HG02981 (cell line): ENCODE data around the gene ASCC2.

ENCODE experiments used
- ATAC-seq: cut with Tn5 transposase; IDR thresholded peaks from one replicate; pipeline ENCODE4 v1.9.1; 2021; ENCODE audit warnings: mild to moderate bottlenecking, moderate library complexity; ENCODE audit not compliant: unreplicated experiment

The ASCC2 gene

DNA sequence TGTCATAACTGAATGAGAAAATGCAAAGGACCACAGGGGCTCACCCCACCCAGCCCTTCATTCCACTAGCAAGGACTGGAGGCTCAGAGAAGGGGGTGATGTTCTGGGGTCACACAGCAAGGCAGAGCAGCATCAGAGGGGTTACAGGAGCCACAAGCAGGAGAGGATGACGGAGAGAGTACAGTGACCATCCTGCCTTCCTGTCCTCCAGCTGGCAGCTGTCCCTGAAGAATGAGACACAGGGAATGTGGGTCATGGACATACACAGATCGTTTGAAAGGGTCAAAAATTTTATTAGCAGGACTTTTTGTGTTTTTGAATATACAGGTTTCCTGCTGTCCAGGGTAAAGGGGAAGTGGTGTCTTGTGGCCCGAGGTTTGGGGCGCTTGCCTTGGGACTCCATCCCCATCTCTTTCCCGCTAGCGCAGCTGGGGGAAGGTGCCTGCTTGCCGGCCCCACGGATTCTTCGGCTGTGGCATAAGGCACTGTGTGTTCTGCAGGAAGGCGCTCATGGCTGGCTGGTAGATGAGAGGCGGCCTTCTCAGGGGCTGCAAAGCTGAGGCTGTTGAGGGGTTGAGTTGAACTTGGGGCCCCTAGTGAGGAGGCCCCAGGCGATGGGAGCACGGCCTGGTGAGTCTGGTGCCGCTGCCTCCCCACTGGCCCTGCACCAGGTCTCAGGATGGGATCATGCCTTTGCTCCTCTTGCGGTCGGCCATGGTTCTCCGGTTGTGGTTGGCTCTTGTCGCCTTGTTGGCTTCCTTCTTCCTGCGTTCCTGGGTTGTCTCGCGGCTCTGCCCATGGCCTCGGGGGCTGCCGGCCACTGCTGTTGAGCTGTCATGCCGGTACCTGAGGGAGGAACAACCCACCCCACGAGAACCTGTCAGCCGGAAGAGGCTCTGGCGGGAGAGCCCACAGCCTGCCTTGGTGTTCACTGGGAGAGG is 49.5 kb downstream of the ASCC2 start:
- ATAC-seq, result no peak

DNA sequence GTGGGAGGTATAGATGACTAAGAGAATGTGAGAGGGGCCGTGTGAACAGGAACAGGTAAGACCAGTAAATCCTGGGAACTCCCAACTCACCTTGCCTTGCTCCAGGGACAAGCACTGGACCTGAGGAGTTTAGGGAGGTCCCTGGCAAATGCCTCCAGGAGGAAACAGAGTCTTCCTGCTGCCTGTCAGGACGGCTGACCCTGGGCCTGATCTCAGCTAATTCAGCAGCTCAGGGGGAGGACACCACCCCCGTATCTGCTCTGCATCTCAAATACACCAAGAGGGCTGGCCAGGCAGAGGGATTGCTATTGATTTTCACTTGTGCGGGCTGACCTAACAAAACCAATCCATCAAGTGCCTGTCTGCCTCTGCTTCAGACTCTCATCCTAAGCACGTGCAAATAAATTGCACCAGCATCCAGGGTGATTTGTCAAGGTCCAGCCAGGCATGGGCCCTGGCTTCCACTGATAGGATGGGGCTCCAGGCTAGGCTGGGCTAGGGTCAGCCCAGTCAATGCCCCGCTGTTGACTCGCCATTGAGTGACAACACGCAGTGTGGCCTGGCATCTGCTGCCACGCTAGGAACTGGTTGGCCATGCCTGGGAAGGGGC is 50.6 kb downstream of the ASCC2 start:
- ATAC-seq, result no peak

DNA sequence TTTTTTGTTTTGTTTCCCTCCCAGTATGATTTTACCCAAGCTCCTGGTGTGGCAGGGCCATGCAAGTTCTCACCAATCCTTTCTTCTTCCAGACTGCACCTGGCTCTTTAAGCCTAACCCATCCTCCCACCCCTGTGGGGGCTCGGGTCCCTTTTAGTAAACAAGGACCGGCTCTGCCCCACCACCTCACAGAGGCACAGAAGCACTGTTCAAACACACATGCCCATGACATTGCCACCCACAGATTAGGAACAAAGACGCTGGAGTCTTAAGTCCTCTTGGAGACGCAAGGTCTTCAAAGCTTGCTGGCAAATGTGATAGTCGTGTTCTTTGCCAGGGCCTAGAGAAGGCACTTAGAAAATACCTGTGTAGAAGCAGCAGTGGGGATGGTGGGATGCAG is 52.0 kb downstream of the ASCC2 start:
- ATAC-seq, result no peak

DNA sequence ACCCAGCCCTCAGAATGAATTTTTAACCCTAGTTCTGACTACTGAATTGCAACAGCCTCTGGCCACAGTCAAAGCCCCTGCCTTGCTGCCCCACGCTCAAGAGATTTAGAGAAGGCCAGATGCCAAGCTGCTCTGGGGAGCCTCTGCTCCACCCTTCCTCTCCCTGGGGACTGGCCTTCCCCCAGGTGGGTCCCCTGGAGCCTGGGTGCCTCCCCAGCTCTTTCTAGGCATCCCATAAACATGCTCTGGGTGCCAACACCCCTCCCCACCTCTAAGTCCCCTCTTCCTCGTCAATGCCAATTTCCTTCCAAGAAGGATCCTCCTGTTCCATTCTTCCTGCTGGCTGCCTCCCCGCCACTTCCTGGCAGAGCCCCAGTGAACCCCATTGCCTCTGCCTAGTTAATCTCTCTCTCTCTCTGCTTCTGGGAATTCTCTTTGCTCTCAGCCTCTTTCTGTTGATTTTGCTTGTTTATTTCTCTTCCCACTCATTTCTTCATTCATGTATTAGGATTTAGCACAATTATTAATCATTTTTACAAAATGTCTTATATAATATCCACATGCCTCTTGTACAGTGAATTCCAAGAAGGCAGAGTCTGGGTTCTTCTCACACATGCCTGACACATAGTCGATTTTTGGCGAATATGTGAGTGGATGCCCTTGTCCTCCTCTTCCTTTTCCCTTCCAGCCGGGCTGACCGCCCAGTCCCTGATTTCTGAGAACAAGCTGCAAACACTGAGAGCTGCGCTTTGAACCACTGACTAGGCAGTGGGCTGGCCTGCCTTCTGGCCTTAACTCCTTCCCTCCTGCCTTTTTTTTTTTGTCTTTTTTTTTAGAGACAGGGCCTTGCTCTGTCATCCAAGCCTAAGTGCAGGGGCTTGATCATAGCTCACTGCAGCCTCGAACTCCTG is 53.4 kb downstream of the ASCC2 start:
- no peak for ATAC-seq

DNA sequence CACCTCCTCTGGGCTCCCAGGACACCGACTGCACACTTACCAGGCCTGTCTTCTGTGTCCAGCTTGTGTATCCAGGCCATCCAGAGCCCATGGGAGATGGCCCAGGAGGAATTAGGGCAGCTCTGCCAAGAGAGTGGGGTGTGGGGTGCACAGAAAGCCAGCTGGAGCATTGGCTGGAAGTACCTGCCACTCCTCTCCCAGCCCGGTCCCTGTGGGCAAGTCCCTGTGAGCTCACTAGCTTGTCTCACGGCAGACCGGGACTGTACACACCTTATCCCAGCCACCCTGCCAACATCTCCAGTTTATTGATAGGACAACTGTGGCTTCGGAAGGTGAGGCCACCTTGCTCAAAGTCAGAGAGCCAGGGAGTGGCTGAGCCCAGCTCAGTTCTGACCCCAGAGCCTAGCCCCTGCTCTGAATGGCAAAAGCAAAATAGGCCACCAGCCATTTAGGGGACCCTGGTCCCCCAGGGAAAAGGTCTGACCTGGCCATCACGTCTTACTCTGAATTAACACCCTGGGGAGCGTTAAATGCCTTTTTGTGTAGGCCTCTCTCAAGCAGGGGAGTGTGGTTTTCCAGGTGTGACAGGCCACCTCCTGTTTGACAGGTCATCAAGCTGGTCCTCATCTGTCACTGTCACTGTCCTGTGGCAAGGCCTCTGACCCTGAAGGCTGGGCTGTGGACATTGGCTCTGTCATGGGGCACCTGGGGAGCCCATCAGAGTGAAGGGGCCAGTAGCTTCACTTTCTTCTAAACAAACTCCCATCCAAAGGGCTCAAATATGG is 55.8 kb downstream of the ASCC2 start:
- no peak for ATAC-seq

DNA sequence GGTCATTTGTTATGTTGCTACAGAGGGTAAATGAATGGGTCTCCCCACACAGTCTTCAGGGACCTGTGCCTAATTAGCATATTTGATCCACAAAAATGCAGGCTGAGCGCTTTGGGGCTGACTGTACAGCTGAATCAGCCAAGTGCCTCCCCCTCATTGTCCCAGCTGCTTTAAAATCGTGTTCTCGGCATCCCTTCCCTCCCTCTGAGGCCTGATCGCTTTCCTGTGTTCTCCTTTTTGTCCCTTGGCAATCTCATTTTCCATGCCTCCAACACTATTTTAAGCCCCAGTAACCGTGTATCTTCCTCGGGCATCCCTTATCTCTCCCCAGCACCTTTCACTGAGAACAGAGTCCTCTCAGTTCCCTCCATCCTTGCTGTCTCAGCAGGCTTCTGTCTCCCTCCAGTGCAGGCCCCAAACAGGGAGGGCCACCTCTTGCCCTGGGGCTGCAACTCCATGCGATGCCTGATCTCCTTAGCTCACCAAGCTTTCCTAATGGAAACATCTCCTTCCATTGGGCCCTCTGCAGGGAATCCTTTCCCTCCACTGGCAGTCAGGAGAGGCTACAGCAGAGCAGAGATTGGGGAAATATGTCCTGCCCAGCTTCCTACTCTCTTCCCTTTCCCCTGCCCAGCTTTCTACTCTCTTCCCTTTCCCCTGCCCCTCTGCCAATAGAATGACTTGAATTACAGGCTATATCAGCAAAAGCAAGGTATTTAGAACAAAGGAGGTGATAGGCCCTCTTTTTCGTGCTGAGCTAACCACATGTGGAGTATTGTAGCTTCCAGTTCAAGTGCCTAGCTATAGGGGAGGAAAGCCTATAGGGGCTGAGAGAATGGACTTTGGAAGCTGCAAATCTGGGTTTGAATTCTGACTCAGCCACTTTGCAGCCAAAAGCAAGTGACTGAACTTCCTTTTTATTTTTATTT is 57.1 kb downstream of the ASCC2 start:
- ATAC-seq, result no peak

DNA sequence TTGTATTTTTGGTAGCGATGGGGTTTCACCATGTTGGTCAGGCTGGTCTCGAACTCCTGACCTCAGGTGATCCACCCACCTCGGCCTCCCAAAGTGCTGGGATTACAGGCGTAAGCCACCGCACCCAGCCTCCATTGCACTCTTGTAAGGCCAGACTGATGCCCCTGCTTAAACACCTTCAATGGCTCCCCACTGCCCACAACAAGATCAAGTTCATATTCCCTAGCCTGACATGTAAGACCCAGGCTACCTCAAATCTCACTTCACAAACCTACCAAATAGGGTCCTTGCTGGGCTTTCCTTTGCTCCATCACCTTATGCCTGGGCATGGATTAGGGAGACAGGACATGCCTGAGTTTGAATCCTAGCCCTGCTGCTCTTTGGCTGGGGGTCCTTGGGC is 57.9 kb downstream of the ASCC2 start:
- no peak for ATAC-seq

DNA sequence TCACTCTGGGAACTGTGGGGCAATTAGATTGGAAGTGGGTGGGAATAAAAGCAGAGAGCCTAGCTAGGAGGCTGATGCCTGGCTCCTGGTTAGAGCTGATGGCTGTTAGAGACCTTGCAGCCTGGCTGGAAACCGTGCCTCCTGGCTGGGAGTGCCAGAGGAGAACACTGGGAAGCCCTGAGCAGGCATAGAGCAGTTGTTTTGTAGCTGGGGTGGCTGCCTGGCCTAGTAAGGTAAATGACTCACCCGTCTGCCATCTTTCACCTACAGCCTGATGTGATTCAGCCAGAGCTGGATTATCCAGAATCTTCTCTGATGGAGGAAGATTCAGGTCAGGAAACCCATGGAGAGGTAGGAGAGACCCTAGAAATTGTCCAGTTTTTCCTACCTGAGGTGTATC is 64.8 kb downstream of the ASCC2 start:
- ATAC-seq, result no peak

DNA sequence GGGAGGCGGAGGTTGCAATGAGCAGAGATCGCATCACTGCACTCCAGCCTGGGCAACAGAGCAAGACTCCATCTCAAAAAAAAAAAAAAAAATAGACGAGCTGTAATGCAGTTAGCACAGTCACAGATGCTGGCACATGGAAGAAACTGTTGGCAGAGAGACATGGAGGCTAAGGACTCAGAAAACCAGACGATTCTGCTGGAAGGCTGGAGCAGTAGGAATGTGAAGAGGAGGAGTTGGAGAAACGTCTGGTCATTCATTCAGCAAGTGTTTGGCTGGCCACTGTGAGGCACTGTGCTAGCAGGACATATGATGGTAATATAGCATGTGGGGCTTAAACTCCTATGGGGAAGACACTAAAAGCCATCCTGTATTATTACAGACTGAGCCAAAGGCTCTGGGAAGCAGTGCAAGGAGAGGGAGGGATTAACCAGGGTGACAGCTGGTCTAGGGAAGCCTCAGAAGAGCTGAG is 65.9 kb downstream of the ASCC2 start:
- ATAC-seq, result no peak

DNA sequence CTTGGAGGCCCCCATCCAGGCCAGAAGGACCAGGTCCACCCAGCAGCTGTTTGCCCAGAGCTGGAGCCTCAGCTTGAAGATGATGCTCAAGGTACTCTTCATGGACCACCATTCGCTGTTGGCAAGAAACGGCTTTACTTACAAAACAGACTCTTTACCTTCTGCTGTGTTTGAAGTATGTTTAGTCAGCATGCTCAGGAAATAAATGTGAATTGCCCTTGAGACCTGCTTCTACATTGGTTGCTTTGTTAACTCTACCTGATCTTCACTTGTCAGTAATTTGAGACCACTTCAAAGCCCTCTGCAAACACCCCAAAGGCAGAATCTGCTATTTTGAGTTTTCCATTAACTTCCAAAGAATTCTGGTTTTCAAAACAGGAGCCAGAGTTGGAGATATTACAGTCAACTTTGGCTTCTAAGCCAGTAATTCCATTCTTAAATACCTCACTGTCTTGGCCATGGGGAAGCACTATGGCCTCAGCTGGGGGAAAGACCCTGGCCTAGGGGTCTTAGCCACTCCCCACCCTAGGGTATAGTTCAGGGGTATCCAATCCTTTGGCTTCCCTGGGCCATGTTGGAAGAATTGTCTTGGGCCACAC is 68.3 kb downstream of the ASCC2 start:
- ATAC-seq, result no peak

DNA sequence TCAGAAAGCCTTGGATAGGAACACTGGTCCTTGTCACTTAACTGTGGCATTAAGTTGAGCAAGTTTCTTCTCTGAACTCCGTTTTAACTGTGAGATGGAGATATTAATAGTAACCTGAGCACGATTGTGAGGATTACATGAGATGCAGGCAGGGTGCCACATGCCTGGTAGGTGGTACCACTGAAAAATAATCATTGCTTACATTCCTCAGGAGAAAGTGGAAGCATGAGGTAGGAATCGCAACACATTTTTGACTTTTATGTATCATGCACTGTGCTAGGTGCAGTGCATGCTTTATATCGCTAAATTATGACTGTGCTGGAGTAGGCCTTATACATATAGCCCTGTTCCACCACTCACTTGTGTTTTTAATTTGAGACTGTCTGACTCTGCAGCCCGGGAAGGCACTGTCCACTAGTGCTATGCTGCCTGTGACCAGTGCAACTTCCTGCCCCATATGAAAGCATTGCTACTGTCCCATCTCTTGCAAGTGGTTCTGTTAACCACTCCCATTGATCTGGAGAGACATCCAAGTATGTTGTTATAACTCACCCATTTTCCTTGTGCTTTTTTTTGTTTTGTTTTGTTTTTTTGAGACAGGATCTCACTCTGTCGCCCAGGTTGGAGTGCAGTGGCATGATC is 69.9 kb downstream of the ASCC2 start:
- no peak for ATAC-seq

DNA sequence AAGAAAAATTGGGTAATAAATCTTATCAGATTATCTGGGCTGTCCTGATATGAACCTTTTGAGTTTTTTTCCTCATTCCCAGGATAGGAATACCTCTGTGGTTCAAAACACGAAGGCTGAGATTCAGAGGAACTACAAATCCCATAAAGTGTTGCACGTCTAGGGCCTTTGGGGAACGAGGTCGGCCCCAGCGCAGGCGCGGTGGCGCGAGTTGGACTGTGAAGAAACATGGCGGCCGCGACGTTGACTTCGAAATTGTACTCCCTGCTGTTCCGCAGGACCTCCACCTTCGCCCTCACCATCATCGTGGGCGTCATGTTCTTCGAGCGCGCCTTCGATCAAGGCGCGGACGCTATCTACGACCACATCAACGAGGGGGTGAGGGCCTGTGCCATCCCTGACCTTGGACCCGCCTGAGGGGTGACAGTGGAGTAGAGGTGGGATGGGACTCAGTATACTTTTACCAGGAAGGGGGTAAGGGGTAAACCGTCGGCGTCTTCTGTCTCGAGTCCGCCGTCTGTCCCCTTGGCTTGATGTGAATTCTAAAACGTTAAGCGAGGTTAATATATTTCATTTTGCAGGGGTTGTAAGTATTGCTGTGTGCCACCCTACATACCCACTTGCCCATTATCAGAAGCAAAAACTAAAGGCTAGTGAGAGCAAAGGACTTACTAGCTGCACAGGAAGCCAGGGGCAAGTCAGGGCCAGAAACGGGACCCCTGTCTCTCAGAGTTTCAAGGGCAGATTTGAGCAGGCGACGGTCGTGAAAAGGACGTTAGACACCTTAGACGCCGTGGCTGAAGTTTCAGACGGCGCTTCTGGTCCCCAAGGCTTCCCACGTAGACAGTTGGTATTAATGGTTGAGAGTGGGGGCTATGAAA is 70.7 kb downstream of the ASCC2 start, which contains the start of gene UQCR10:
UQCR10 (plus strand) TSS at position 199 of the 881 bp plus-strand sequence; CDS start at position 229, 30 bp downstream.
- ATAC-seq, result peak; percentile 52

DNA sequence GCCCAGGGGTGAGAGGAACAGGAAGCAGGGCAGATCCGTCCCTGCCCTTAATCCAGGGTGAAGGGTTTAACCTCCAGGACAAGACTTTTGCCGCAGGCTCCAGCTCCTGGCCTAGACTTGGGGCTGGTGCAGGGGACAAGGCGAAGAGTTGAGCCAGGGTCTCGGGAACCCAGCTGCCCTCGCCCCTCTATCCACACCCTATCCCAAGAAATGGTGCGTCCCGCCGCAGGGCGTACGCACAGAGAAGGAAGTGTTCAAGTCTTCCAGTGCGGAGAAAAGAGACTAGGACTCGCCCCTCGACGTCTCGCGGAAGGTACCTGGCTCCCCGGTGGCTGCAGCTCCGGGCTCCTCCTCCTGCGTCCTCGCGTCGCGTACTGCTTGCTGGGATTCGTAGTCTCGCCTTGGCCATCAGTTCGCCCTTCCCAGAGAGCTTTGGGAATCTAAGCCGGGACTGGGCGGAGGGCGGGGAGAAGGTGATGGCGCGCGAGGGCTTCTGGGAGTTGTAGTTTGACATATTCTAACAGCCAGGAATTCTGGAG is 71.4 kb downstream of the ASCC2 start, which contains the start of gene ZMAT5:
ZMAT5 (minus strand) TSS at position 376 of the 539 bp plus-strand sequence. CDS start 18,463 bp downstream, outside the sequence.
- peak; percentile 88 for ATAC-seq

DNA sequence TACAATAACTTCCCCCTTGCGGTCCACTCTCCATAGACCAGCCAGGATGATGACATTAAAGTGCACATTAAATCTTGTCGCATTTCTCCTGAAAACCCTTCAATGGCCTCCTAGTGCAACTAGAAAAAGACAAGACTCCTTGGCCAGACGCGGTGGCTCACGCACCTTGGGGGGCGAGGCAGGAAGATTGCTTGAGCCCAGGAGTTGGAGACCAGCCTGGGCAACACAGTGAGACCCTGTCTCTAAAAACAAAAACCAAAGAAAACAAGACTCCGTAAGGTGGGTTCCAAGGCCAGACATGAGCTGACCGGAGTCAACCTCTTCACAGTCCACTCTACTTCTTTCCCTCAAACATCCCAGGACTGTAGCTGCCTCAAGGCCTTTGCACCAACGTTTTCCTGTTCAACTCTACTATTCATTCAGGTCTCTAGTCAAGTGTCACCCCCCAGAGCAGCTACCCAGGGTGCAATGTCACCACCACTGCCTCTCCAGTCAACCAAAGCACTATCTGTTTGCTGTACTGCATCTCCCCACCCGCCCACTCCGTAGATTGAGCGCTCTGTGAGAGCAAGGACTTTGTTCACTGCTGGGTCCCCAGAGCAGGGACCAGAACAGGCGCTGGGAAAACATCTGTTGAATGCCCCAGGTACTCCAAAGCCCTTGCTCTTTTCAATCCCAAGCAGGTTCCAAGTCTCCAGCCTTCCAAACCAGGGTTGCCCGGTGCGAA is 72.0 kb downstream of the ASCC2 start:
- ATAC-seq, result peak; percentile 17

DNA sequence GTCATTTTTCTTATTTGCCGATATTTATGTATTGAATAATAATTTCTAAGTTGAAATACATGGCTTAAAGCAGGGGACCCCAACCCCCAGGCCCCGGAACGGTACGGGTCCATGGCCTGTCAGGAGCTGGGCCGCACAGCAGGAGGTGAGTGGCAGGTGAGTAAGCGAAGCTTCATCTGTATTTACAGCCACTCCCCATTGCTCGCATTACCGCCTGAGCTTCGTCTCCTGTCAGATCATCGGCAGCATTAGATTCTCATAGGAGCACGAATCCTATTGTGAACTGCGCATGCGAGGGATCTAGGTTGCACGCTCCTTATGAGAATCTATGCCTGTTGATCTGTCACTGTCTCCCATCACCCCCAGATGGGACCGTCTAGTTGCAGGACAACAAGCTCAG is 75.8 kb downstream of the ASCC2 start:
- ATAC-seq, result no peak

DNA sequence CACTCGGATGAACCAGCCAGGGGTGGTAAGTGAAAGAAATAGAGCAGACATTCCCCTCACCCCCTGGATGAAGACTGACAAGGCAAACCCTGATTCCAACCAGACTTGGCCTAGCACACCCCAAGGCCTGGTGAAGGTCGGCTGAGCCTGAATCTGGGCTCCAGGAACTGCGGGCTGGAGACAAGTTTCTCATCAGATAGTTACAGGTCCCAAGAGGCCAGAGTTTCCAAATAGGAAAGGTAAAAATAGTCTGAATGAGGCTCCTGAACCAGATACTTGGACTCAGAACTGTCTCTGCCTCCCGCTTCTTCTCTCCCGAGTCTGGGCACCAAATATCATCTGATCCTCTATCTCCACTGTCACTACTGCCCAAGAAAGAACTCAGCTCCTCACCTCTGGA is 79.1 kb downstream of the ASCC2 start:
- ATAC-seq, result no peak
